Esophagus squamous epithelium (tissue), 4 donors: Measurements from ENCODE around the gene CDK6.

Experiments
- CTCF ChIP-seq, 6 experiments: fragments of 450-650 bp in 4 of 6; fragments of 200-600 bp in 2 of 6; sonication (generic) in 2 of 6; IDR thresholded peaks; one replicate each; pipeline ENCODE4 v1.5.1; 2016 to 2019; ENCODE audit warnings: antibody characterized with exemption in 6 of 6, mild to moderate bottlenecking in 4 of 6, moderate library complexity in 4 of 6
- POLR2A ChIP-seq, 4 donors: fragments of 450-650 bp; IDR thresholded peaks; one replicate each; pipeline ENCODE4 v1.6.1; 2017; ENCODE audit warnings: antibody characterized with exemption in 4 of 4, mild to moderate bottlenecking in 4 of 4, moderate library complexity in 3 of 4

- TF ChIP-seq CTCF (IDR thresholded peaks at IDR 0.05): no peak
- no peak for TF ChIP-seq POLR2A (IDR thresholded peaks at IDR 0.05)
Measured at GRCh38 chr7:92557808-92558362, 278.5 kb downstream of the CDK6 start.
